ENCODE data around the gene NAPSA.

GRCh38 chr19:50357178-50358100, 8.0 kb downstream of the NAPSA start:
- TF ChIP-seq EZH2 (optimal IDR thresholded peaks at IDR 0.05; ENCODE audit: low read depth, low read length) (no peak), CTCF (IDR thresholded peaks at IDR 0.05; ENCODE audit: low read length) (peak; percentile 75), EZH2phosphoT487 (IDR thresholded peaks at IDR 0.05; ENCODE audit: low read length) (no peak)

All from MM.1S (cell line).